Psoas muscle (tissue), 8 donors: ENCODE results near the gene TSPAN5. TPM values are rescaled to one million over a fixed set of nuclear protein-coding genes. Genes with fewer than 3 reads are reported as not detected.

ENCODE experiments used
- ATAC-seq, 4 donors: fragments of 200-7000 bp; cut with Tn5 transposase; one replicate each; pipeline ENCODE4 v1.9.1; 2020; ENCODE audit warnings: moderate library complexity in 3 of 4, mild to moderate bottlenecking in 2 of 4
- DNase-seq, 2 donors: peaks; one replicate each; pipeline ENCODE4 v3.0.0-alpha.2; 2020
- H3K27ac ChIP-seq: fragments of 200-600 bp; one replicate; pipeline ENCODE4 v1.8.0; 2022
- H3K27me3 ChIP-seq, 3 donors: fragments of 200-600 bp in 1 of 3; one replicate each; pipeline versions ENCODE4 v1.6.1 to v1.8.0; 2013 to 2022; ENCODE audit warnings: low read length in 2 of 3, mild to moderate bottlenecking in 2 of 3, moderate library complexity in 1 of 3; ENCODE audit not compliant: insufficient read depth in 3 of 3
- H3K36me3 ChIP-seq, 2 donors: fragments of 200-600 bp in 1 of 2; one replicate each; pipeline versions ENCODE4 v1.6.1 to v1.8.0; 2013 to 2022; ENCODE audit warnings: low read depth in 1 of 2, mild to moderate bottlenecking in 1 of 2, moderate library complexity in 1 of 2; ENCODE audit not compliant: insufficient read depth in 1 of 2
- H3K4me1 ChIP-seq: fragments of 200-600 bp; one replicate; pipeline ENCODE4 v1.8.0; 2022
- H3K4me3 ChIP-seq: fragments of 200-600 bp; one replicate; pipeline ENCODE4 v1.8.0; 2022; ENCODE audit warnings: mild to moderate bottlenecking
- H3K9me3 ChIP-seq: fragments of 200-600 bp; one replicate; pipeline ENCODE4 v1.8.0; 2022
- WGBS, 3 donors: extraction: QIAGEN DNeasy Blood & Tissue Kit; methylation state at CpG; one replicate each; pipeline versions ENCODE4 v1.1.6 to v1.1.7; 2013; 5-methylcytosine and 5-hydroxymethylcytosine counted together
- intact Hi-C, 2 donors: fragments of 100-400 bp; cut with DNase I; formaldehyde crosslinking; loops; one replicate each; pipeline versions ENCODE4 v1.11.0 to v1.14.2; 2022
- polyA plus RNA-seq, 3 donors: library from polyadenylated mRNA; stranded (reverse); fragments of 200-250 nt; gene quantifications; one replicate each; pipeline ENCODE4 v1.2.3, GENCODE V29; 2013
- total RNA-seq, 4 donors: library from RNA; stranded (reverse); fragmentation: NEBNext Ultra II Directional in 2 of 4; extraction: Animal tissue kit (Norgen Biotek cat#: 25700) in 2 of 4; gene quantifications; one replicate each; pipeline versions ENCODE4 v1.2.1 to v1.2.4, GENCODE V29; 2021 to 2023
- TF ChIP-seq, protein P1 (sequence below): fragments of 200-600 bp; IDR thresholded peaks from one replicate; pipeline ENCODE4 v1.8.0; 2022; ENCODE audit warnings: antibody characterized with exemption
- donor health status: healthy with polysubstance abuse.
- donor health status: DM: no; HTN: no; CAD: no; lungs with moderate emphysema.
- donor health status: Bipolar disorder and iron deficiency.
- donor health status: healthy.
- donor health status: DM: yes; HTN: yes; CAD: no.
- donor health status: DM: no; HTN: no; CAD: no.
- donor health status: DM: no; HTN: no; CAD: no.
- donor health status: DM: yes; HTN: yes; CAD: no.

TSPAN5 gene
- total and polyA plus RNA-seq, 7 donors, result 0.63 to 7.3 (median 3.8) TPM

DNA sequence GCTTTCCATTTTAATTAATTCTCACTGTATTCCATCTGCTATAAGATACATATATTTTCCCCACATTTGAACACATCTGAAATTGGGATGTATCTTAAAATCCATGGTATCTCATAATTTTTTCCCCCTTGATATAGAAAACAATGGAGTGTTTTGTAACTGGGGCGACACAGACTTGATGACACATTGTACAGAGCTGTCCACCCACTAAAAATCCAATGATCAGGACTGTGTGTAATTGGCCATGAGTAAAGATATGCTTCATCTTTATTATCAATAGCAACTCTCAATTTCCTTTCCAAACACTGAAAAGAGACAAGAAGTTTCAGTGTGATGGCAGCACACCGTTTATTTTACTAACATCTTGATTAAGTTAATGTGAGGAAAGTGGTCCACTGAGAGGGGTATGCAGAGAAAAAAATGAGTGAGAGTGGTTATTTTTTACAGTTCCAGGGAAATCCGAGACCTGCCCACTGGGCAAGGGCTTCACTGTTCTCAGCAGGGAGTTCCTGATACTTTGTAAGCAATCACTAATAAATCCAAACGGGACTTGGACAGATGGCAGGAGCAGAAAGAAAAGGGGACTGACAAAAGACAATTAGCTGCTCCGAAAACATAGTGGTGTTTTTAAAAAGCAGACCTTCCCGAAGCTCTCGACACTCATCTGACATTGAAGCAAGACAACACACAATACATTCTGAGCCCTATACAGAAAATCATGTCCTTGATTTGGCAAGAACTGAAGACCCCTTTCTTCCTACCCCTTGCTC lies 149.4 kb downstream of the TSPAN5 start:
- 52 to 54% (median 53%) methylated on average over 7 of the region's 7 CpGs for WGBS, 3 donors
- Histone ChIP-seq H3K36me3 (no peaks in the 10 kb centered on the region), H3K27ac (no peak overlapping the region)

GRCh38 chr4:98508248-98508647 lies 150.2 kb downstream of the TSPAN5 start:
- ATAC-seq (no peak), DNase-seq (no peak)
- WGBS, 3 donors, result 89 to 97% (median 89%) methylated on average over 4 of the region's 4 CpGs
- Histone ChIP-seq H3K27me3 (no peaks in the 10 kb centered on the region), H3K9me3 (no peaks in the 10 kb centered on the region), H3K27ac (no peak overlapping the region), H3K4me3 (no peak overlapping the region), H3K4me1 (no peaks in the 10 kb centered on the region), H3K36me3 (no peaks in the 10 kb centered on the region)
- intact Hi-C loops, result no loop called here
- TF ChIP-seq, protein P1, sequence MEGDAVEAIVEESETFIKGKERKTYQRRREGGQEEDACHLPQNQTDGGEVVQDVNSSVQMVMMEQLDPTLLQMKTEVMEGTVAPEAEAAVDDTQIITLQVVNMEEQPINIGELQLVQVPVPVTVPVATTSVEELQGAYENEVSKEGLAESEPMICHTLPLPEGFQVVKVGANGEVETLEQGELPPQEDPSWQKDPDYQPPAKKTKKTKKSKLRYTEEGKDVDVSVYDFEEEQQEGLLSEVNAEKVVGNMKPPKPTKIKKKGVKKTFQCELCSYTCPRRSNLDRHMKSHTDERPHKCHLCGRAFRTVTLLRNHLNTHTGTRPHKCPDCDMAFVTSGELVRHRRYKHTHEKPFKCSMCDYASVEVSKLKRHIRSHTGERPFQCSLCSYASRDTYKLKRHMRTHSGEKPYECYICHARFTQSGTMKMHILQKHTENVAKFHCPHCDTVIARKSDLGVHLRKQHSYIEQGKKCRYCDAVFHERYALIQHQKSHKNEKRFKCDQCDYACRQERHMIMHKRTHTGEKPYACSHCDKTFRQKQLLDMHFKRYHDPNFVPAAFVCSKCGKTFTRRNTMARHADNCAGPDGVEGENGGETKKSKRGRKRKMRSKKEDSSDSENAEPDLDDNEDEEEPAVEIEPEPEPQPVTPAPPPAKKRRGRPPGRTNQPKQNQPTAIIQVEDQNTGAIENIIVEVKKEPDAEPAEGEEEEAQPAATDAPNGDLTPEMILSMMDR, result no peak

More for the DNA sequence above, 149.4 kb downstream of the TSPAN5 start:
- ATAC-seq (no peak), DNase-seq (no peak)
- TF ChIP-seq, protein P1, result no peak
- no peaks in the 10 kb centered on the region for H3K27me3 ChIP-seq
- no peaks in the 10 kb centered on the region for H3K4me1 ChIP-seq
- H3K9me3 ChIP-seq, result no peaks in the 10 kb centered on the region
- intact Hi-C loops, result no loop called here
- no peak overlapping the region for H3K4me3 ChIP-seq

GRCh38 chr4:98507299-98507698 lies 151.1 kb downstream of the TSPAN5 start:
- intact Hi-C loops, result no loop called here
- H3K27ac ChIP-seq, result no peak overlapping the region
- H3K9me3 ChIP-seq, result no peaks in the 10 kb centered on the region
- ATAC-seq (no peak), DNase-seq (no peak)
- H3K4me3 ChIP-seq, result no peak overlapping the region
- H3K27me3 ChIP-seq, result no peaks in the 10 kb centered on the region
- TF ChIP-seq, protein P1, result no peak
- 76 to 84% (median 81%) methylated on average over 3 of the region's 3 CpGs for WGBS, 3 donors
- no peaks in the 10 kb centered on the region for H3K4me1 ChIP-seq
- H3K36me3 ChIP-seq, result no peaks in the 10 kb centered on the region

- no peaks in the 10 kb centered on the region for H3K27me3 ChIP-seq
- ATAC-seq, result no peak
- 75 to 84% (median 77%) methylated on average over 5 of the region's 5 CpGs for WGBS, 3 donors
- H3K36me3 ChIP-seq, result no peaks in the 10 kb centered on the region
- intact Hi-C loops, result no loop called here
- H3K9me3 ChIP-seq, result no peaks in the 10 kb centered on the region
- no peak overlapping the region for H3K27ac ChIP-seq
- H3K4me1 ChIP-seq, result no peaks in the 10 kb centered on the region
- no peak for DNase-seq
- TF ChIP-seq, protein P1, result no peak
- no peak overlapping the region for H3K4me3 ChIP-seq
Measured at GRCh38 chr4:98506462-98507132, 151.8 kb downstream of the TSPAN5 start.
